Stimulated activated effector memory CD8-positive, alpha-beta T cell treated with anti-CD3 and anti-CD28 coated beads, Interleukin-12 subunit alpha, Interleukin-12 subunit beta, amount 100 ng/mL, for 72 hours (primary cell): ENCODE results near the gene TTC7B.

Experiments
- ATAC-seq: fragments of 150-1000 bp; cut with Tn5 transposase; 2 replicates; pipeline ENCODE4 v1.10.0; 2021
- DNase-seq, 2 donors: peaks; one replicate each; pipeline ENCODE4 v3.0.0; 2021 to 2022; ENCODE audit warnings: low spot score in 2 of 2
- H3K27ac Mint-ChIP-seq: one replicate; pipeline ENCODE4 v1.8.0; 2022; ENCODE audit warnings: mild to moderate bottlenecking, mixed read lengths
- H3K36me3 Mint-ChIP-seq: one replicate; pipeline ENCODE4 v1.8.0; 2022; ENCODE audit warnings: mild to moderate bottlenecking, mixed read lengths
- H3K4me1 Mint-ChIP-seq: one replicate; pipeline ENCODE4 v1.8.0; 2022; ENCODE audit warnings: mixed read lengths
- H3K4me3 Mint-ChIP-seq: one replicate; pipeline ENCODE4 v1.8.0; 2022; ENCODE audit warnings: mild to moderate bottlenecking, mixed read lengths
- H3K9me3 Mint-ChIP-seq: one replicate; pipeline ENCODE4 v1.8.0; 2022; ENCODE audit warnings: mixed read lengths

The TTC7B gene

DNA sequence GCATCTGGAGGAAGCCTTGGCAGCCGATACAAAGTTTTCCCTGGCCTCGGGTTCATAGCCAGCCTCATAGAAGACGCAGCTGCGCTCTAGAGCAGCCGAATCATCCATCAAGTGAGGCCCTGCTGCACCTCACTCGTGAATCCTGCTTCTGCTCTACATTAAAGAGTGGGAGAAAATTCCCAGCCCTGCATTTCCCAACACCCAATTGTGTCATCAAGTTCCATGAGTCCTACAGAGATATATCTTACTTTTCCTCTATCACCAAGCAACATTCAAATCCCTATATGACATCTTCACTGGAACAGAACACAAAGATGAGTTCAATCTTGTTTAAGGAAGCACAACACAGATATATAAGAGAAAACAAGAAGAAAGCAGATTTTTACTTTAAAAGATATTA lies 139.3 kb downstream of the TTC7B start:
- Mint-ChIP-seq H3K4me3 (peak overlapping the region; percentile 36), H3K36me3 (no peaks in the 10 kb centered on the region), H3K27ac (peak overlapping the region; percentile 68), H3K9me3 (no peaks in the 10 kb centered on the region), H3K4me1 (peaks cover 22% of the 10 kb centered on the region)
- DNase-seq (no peak), ATAC-seq (no peak)

DNA sequence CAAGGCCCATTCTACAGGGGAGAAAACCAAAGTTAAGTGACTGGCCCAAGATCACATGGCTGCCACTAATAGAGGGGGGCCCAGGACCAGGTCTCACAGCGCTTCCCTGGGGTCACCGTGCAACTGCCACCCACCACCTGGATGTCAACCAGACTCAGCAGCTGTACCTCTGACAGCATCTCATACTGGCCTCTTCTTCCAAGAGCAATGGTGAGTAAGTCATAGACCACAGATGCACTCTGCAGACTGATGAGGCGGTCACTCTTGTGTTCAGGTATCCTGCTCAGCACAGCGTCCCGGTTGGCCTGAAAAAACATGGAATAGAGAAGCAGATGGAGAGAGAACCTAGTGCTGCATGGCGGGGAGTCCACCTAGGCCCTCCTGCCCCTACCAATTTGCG lies 139.9 kb downstream of the TTC7B start:
- Mint-ChIP-seq H3K36me3 (no peaks in the 10 kb centered on the region), H3K4me1 (peaks cover 22% of the 10 kb centered on the region), H3K27ac (peak overlapping the region; percentile 68), H3K9me3 (no peaks in the 10 kb centered on the region), H3K4me3 (no peak overlapping the region)
- ATAC-seq (peak; percentile 55), DNase-seq (no peak)

- H3K27ac Mint-ChIP-seq, result no peak overlapping the region
- ATAC-seq (peak; percentile 43), DNase-seq (no peak)
- no peak overlapping the region for H3K4me3 Mint-ChIP-seq
- no peaks in the 10 kb centered on the region for H3K36me3 Mint-ChIP-seq
- H3K4me1 Mint-ChIP-seq, result peaks cover 22% of the 10 kb centered on the region
- no peaks in the 10 kb centered on the region for H3K9me3 Mint-ChIP-seq
These were observed 140.8 kb downstream of the TTC7B start for GRCh38 chr14:90675399-90675798.

DNA sequence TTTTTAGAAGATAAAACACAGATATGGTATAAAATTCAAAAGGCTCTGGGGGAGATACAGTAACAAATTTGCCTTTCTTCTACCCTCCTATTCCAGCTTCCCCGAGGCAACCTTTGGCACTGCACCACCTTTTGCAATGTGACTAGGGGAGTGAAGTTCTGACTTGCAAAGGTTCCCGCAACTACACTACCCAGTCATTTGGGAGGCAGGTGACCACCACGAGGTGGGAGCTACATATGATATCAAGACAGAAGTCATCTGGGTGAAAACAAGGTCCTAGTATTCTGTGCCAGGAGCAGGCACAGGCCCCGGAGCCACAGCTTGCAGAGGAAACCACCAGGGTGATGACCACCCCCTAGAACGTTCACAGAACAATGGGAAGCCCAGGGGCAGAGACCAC lies 141.5 kb downstream of the TTC7B start:
- H3K4me3 Mint-ChIP-seq, result no peak overlapping the region

GRCh38 chr14:90674043-90674670 lies 142.1 kb downstream of the TTC7B start:
- no peaks in the 10 kb centered on the region for H3K36me3 Mint-ChIP-seq
- no peak overlapping the region for H3K4me3 Mint-ChIP-seq
- ATAC-seq (no peak), DNase-seq (no peak)
- H3K4me1 Mint-ChIP-seq, result peaks cover 22% of the 10 kb centered on the region
- no peak overlapping the region for H3K27ac Mint-ChIP-seq
- no peaks in the 10 kb centered on the region for H3K9me3 Mint-ChIP-seq

More for the DNA sequence above, 141.5 kb downstream of the TTC7B start:
- peaks cover 22% of the 10 kb centered on the region for H3K4me1 Mint-ChIP-seq
- no peak for DNase-seq
- H3K9me3 Mint-ChIP-seq, result no peaks in the 10 kb centered on the region
- H3K27ac Mint-ChIP-seq, result no peak overlapping the region
- H3K36me3 Mint-ChIP-seq, result no peaks in the 10 kb centered on the region
- no peak for ATAC-seq

DNA sequence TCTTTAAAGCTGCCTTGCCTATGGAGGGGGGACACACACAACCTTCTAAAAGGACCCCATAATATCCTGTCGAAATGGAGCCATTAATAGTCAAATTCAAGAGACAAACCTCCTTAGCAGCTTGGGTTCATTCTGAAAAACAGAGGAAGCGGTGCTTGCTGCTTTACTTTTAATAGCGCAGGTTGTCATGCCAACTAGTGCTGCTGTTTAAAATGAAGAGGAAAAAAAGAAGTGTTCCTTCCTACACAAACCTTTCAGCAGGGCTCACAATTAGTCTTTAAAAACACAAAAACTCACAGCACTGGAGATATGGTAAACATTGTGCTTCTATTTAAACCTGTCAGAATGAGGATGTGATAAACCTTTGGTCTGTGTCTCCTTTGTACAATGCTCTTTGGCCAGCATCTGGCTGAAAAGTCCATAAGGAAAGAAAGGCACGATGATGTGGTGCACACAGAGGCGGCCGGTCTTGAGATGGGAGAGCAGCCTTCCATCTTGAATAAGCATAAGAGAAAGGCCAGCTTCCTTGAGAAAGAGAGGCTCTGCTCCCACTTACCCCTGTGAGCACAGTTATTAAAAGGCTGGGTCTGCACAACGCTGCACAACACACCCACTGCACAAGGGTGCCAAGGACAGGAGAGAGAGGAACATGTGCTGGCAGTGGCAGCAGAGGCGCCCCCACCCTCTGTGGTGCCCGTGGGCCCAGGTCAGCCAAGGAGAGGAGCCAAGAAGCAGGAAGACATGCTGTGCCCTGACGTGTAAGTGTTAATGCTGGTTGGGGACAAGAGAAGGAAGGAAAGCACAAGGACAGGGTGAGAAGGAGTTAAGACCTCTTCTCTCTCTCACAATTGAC lies 144.6 kb downstream of the TTC7B start:
- no peak for ATAC-seq

DNA sequence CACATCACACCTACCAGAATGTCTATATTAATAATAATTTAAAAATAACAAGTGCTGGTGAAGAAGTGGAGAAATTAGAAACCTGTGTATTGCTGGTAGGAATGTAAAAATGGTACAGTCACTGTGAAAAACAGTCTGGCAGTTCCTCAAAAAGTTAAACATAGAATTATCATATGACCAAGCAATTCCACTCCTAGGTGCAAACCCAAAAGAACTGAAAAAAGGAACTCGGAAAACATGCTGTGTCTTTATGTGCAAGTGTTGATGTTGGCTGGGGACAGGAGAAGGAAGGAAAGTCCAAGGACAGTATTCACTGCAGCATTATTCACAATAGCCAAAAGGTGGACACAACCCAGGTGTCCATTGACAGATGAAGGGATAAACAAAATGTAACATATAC lies 146.5 kb downstream of the TTC7B start:
- no peak overlapping the region for H3K27ac Mint-ChIP-seq
- no peaks in the 10 kb centered on the region for H3K4me1 Mint-ChIP-seq
- ATAC-seq (no peak), DNase-seq (no peak)
- no peak overlapping the region for H3K4me3 Mint-ChIP-seq
- H3K36me3 Mint-ChIP-seq, result no peaks in the 10 kb centered on the region
- H3K9me3 Mint-ChIP-seq, result no peaks in the 10 kb centered on the region

More for the DNA sequence above, 144.6 kb downstream of the TTC7B start:
- H3K36me3 Mint-ChIP-seq, result no peaks in the 10 kb centered on the region
- H3K4me1 Mint-ChIP-seq, result peaks cover 5% of the 10 kb centered on the region
- H3K27ac Mint-ChIP-seq, result no peak overlapping the region
- no peaks in the 10 kb centered on the region for H3K9me3 Mint-ChIP-seq
- DNase-seq, result no peak
- H3K4me3 Mint-ChIP-seq, result no peak overlapping the region

- H3K4me1 Mint-ChIP-seq, result no peaks in the 10 kb centered on the region
- no peaks in the 10 kb centered on the region for H3K9me3 Mint-ChIP-seq
- H3K27ac Mint-ChIP-seq, result no peak overlapping the region
- no peak overlapping the region for H3K4me3 Mint-ChIP-seq
- no peak for DNase-seq
- ATAC-seq, result no peak
- no peaks in the 10 kb centered on the region for H3K36me3 Mint-ChIP-seq
These were observed 149.7 kb downstream of the TTC7B start for GRCh38 chr14:90666571-90666970.

GRCh38 chr14:90665321-90666000 lies 150.8 kb downstream of the TTC7B start:
- Mint-ChIP-seq H3K9me3 (no peaks in the 10 kb centered on the region), H3K4me3 (no peak overlapping the region), H3K27ac (no peak overlapping the region), H3K36me3 (no peaks in the 10 kb centered on the region), H3K4me1 (no peaks in the 10 kb centered on the region)
- DNase-seq (no peak), ATAC-seq (no peak)

DNA sequence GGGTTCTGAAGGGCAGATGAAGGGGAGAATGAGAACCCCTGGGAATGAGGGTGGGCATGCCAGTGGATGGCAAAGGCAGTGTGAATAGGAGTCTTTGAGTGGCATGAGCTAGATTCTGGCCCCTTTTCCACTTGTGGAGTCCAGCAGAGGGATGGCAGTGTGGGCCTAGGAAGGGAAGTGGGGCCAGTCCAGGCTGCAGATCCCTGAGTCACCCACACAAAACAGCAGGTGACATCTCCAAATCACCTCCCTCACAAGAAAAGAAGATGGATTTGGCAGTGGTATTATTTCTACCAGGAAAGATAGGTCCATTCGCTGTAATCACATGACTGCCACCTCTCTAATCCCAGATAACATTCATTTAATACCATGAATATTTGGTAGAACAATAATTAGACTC lies 151.3 kb downstream of the TTC7B start:
- DNase-seq (no peak), ATAC-seq (no peak)
- H3K9me3 Mint-ChIP-seq, result no peaks in the 10 kb centered on the region
- H3K36me3 Mint-ChIP-seq, result no peaks in the 10 kb centered on the region
- H3K27ac Mint-ChIP-seq, result no peak overlapping the region
- no peaks in the 10 kb centered on the region for H3K4me1 Mint-ChIP-seq
- H3K4me3 Mint-ChIP-seq, result no peak overlapping the region

- Mint-ChIP-seq H3K36me3 (no peaks in the 10 kb centered on the region), H3K27ac (no peak overlapping the region), H3K9me3 (no peaks in the 10 kb centered on the region), H3K4me1 (peaks cover 7% of the 10 kb centered on the region), H3K4me3 (no peak overlapping the region)
- DNase-seq (no peak), ATAC-seq (no peak)
These were observed 152.6 kb downstream of the TTC7B start for GRCh38 chr14:90663680-90664079.

GRCh38 chr14:90663140-90663539 lies 153.1 kb downstream of the TTC7B start:
- no peak for DNase-seq

DNA sequence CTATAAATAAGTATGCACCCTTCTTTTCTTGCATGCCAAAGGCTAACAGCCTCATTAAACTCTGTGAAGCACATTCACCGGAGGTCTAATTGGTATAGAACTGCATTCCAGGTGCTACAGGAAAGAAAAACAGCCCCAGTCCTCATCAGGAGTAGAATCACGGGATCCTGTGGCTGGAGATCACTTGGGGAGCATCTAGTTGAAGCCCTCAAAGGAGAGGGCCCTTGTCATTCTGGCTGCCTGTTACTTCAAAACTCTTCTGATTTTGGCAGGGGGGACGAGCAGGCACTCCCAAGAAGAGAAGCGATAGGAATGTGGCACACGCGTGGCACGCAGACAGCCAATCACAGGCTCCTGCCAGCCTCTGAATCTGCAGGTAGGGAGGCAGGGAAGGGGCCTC lies 154.4 kb downstream of the TTC7B start:
- Mint-ChIP-seq H3K4me3 (no peak overlapping the region), H3K4me1 (peaks cover 12% of the 10 kb centered on the region), H3K9me3 (no peaks in the 10 kb centered on the region), H3K36me3 (no peaks in the 10 kb centered on the region), H3K27ac (no peak overlapping the region)
- DNase-seq (no peak), ATAC-seq (no peak)

More at GRCh38 chr14:90663140-90663539, 153.1 kb downstream of the TTC7B start:
- Mint-ChIP-seq H3K27ac (no peak overlapping the region), H3K36me3 (no peaks in the 10 kb centered on the region), H3K4me3 (no peak overlapping the region), H3K9me3 (no peaks in the 10 kb centered on the region), H3K4me1 (peaks cover 12% of the 10 kb centered on the region)
- ATAC-seq, result no peak

- Mint-ChIP-seq H3K9me3 (no peaks in the 10 kb centered on the region), H3K36me3 (no peaks in the 10 kb centered on the region), H3K4me3 (no peak overlapping the region), H3K27ac (no peak overlapping the region), H3K4me1 (peaks cover 12% of the 10 kb centered on the region)
- DNase-seq (peak in 1 of 2 donors; percentile 45), ATAC-seq (no peak)
These were observed 155.2 kb downstream of the TTC7B start for GRCh38 chr14:90660865-90661570.

GRCh38 chr14:90659156-90659555 lies 157.1 kb downstream of the TTC7B start:
- H3K36me3 Mint-ChIP-seq, result no peaks in the 10 kb centered on the region
- peak overlapping the region; percentile 7 for H3K27ac Mint-ChIP-seq
- H3K4me1 Mint-ChIP-seq, result peaks cover 12% of the 10 kb centered on the region
- ATAC-seq, result no peak
- peak in 1 of 2 donors; percentile 25 for DNase-seq
- H3K4me3 Mint-ChIP-seq, result no peak overlapping the region
- H3K9me3 Mint-ChIP-seq, result no peaks in the 10 kb centered on the region
